Measurements from ENCODE around the gene ZC2HC1C.

DNA sequence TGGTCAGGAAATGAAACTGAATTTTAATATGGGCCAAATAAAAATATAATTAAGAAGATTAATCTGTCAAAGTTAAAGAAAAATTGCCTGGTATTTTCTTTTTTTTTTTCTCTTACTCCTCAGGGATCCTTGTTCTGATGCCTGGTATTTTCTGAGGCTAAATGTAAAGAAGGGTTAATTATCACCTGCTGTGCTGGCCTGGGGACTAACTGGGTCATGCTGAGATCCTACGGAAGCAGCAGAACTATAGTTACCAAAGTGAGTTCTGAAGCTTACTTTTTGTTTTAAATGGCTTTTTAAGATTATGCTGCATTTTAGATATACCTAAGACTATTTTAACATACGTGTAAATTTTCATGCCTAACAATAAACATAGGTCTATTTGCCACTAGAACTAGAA, 23.3 kb downstream of the ZC2HC1C start:
- TF ChIP-seq, protein P1, sequence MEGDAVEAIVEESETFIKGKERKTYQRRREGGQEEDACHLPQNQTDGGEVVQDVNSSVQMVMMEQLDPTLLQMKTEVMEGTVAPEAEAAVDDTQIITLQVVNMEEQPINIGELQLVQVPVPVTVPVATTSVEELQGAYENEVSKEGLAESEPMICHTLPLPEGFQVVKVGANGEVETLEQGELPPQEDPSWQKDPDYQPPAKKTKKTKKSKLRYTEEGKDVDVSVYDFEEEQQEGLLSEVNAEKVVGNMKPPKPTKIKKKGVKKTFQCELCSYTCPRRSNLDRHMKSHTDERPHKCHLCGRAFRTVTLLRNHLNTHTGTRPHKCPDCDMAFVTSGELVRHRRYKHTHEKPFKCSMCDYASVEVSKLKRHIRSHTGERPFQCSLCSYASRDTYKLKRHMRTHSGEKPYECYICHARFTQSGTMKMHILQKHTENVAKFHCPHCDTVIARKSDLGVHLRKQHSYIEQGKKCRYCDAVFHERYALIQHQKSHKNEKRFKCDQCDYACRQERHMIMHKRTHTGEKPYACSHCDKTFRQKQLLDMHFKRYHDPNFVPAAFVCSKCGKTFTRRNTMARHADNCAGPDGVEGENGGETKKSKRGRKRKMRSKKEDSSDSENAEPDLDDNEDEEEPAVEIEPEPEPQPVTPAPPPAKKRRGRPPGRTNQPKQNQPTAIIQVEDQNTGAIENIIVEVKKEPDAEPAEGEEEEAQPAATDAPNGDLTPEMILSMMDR (conservative IDR thresholded peaks at IDR 0.05; ENCODE audit: low read length): no peak
- TF ChIP-seq EZH2phosphoT487 (IDR thresholded peaks at IDR 0.05; ENCODE audit: borderline replicate concordance): no peak

Measured in Loucy (cell line).